Esophagus squamous epithelium (tissue), 4 donors: Measurements from ENCODE around the gene CSNK2B.

Experiments used
- CTCF ChIP-seq, 6 experiments: fragments of 450-650 bp in 4 of 6; fragments of 200-600 bp in 2 of 6; sonication (generic) in 2 of 6; IDR thresholded peaks; one replicate each; pipeline ENCODE4 v1.5.1; 2016 to 2019; ENCODE audit warnings: antibody characterized with exemption in 6 of 6, mild to moderate bottlenecking in 4 of 6, moderate library complexity in 4 of 6
- POLR2A ChIP-seq, 4 donors: fragments of 450-650 bp; IDR thresholded peaks; one replicate each; pipeline ENCODE4 v1.6.1; 2017; ENCODE audit warnings: antibody characterized with exemption in 4 of 4, mild to moderate bottlenecking in 4 of 4, moderate library complexity in 3 of 4

GRCh38 chr6:31701666-31702404 lies 36.0 kb downstream of the CSNK2B start:
- TF ChIP-seq POLR2A (IDR thresholded peaks at IDR 0.05) (no peak), CTCF (IDR thresholded peaks at IDR 0.05) (no peak)
